Measurements from ENCODE around the gene KRTAP10-3. TPM values are rescaled to one million over a fixed set of nuclear protein-coding genes. Genes with fewer than 3 reads are reported as not detected.

Gene KRTAP10-3
- total and polyA plus RNA-seq, 9 donors: not detected

DNA sequence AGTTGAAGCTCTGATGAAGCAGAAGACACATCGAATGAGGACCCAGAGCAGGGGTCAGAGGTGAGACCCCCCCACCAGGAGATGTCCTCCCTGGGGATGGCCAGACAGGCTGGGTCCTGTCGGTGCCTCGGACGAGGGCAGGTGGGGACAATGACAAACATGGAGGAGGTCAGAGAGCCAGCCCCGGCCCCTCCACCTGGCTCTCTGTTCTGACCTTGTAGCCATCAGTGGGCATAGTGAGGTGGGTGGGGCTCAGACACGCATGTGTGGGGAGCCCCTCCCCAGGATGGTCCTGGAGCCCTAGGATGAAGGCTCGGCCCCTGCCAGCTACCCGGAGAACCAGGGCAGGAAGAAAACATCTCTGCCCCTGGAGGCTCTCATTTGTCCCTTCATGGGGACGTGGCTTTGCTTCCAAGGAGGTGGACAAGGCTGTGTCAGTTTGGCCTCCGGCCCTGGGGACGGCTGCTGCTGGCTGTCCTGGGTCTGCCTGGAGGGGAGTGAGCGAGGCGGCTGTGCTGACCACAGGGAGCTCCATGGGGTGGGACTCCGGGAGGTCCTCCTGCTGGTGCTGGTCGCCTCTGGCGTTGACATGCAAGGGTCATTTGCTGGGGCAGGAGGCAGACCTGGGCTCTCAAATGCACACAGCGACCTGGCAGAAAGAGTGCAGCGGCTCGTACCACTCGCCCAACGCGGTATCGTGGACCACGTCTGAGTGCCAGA lies 31.2 kb upstream of the KRTAP10-3 start:
- WGBS, 3 donors: 70 to 73% (median 70%) methylated on average over 24 of the region's 24 CpGs
- H3K36me3 ChIP-seq: no peaks in the 10 kb centered on the region
- DNase-seq: no peak
- no peaks in the 10 kb centered on the region for H3K9me3 ChIP-seq
- TF ChIP-seq EP300 (IDR thresholded peaks at IDR 0.05): no peak
- TF ChIP-seq CTCF (IDR thresholded peaks at IDR 0.05): no peak
- no peak for TF ChIP-seq POLR2A (IDR thresholded peaks at IDR 0.05)
- no peaks in the 10 kb centered on the region for H3K4me1 ChIP-seq (ENCODE audit: insufficient read depth)
- H3K4me3 ChIP-seq: no peak overlapping the region
- H3K27ac ChIP-seq: no peak overlapping the region
- intact Hi-C loops (cut with DNase I): loop anchor here in 1 of 4 donors (2.0 kb wide), 1 partner anchor 49 kb away; no protein-coding TSS in a partner anchor
- H3K27me3 ChIP-seq: no peaks in the 10 kb centered on the region

GRCh38 chr21:44589094-44589493 lies 30.5 kb upstream of the KRTAP10-3 start:
- no peaks in the 10 kb centered on the region for H3K36me3 ChIP-seq
- no peaks in the 10 kb centered on the region for H3K9me3 ChIP-seq
- TF ChIP-seq EP300 (IDR thresholded peaks at IDR 0.05) (no peak), CTCF (IDR thresholded peaks at IDR 0.05) (no peak), POLR2A (IDR thresholded peaks at IDR 0.05) (no peak)
- H3K27ac ChIP-seq: no peak overlapping the region
- DNase-seq: no peak
- H3K4me3 ChIP-seq: no peak overlapping the region
- H3K4me1 ChIP-seq (ENCODE audit: insufficient read depth): no peaks in the 10 kb centered on the region
- WGBS, 3 donors: 89 to 97% (median 90%) methylated on average over 2 of the region's 2 CpGs
- intact Hi-C loops (cut with DNase I): no loop called here
- H3K27me3 ChIP-seq: no peaks in the 10 kb centered on the region

- Histone ChIP-seq H3K9me3 (no peaks in the 10 kb centered on the region), H3K27me3 (no peaks in the 10 kb centered on the region), H3K4me3 (no peak overlapping the region), H3K4me1 (ENCODE audit: insufficient read depth) (no peaks in the 10 kb centered on the region), H3K27ac (no peak overlapping the region), H3K36me3 (no peaks in the 10 kb centered on the region)
- intact Hi-C loops (cut with DNase I): no loop called here
- no peak for TF ChIP-seq CTCF (IDR thresholded peaks at IDR 0.05)
- no peak for TF ChIP-seq EP300 (IDR thresholded peaks at IDR 0.05)
- no peak for TF ChIP-seq POLR2A (IDR thresholded peaks at IDR 0.05)
- no peak for DNase-seq
- WGBS, 3 donors: 85 to 92% (median 86%) methylated on average over 3 of the region's 3 CpGs
Measured at GRCh38 chr21:44585892-44586291, 27.3 kb upstream of the KRTAP10-3 start.

DNA sequence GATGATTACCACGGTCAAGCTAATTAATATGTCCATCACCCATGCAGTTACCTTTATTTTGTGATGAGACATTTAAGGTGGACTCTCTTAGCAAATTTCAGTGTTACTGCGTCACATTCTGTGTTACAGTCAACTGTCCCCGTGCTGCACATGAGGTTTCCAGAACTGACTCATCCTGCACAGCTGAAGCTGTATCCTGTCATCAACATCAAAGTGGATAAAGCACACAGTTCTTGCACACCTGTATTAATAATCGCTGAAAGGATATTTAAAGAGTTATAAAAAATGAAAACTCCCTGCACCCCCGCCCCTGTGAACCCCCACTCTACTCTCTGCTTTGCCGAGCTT lies 25.2 kb upstream of the KRTAP10-3 start:
- no peak overlapping the region for H3K27ac ChIP-seq
- no peak overlapping the region for H3K4me3 ChIP-seq
- no peak for DNase-seq
- no peaks in the 10 kb centered on the region for H3K4me1 ChIP-seq (ENCODE audit: insufficient read depth)
- H3K36me3 ChIP-seq: no peaks in the 10 kb centered on the region
- intact Hi-C loops (cut with DNase I): no loop called here
- no peaks in the 10 kb centered on the region for H3K9me3 ChIP-seq
- WGBS, 3 donors: 76 to 80% (median 78%) methylated on average over 6 of the region's 6 CpGs
- no peak for TF ChIP-seq EP300 (IDR thresholded peaks at IDR 0.05)
- TF ChIP-seq CTCF (IDR thresholded peaks at IDR 0.05): no peak
- TF ChIP-seq POLR2A (IDR thresholded peaks at IDR 0.05): no peak
- H3K27me3 ChIP-seq: no peaks in the 10 kb centered on the region

Measured in ovary (tissue), 9 donors.